Colonic mucosa (tissue), 4 donors: ENCODE data around the gene GAD2. TPM values are rescaled to one million over a fixed set of nuclear protein-coding genes. Genes with fewer than 3 reads are reported as not detected.

Experiments used
- DNase-seq: peaks from one replicate; pipeline ENCODE4 v3.0.0-alpha.2; 2020
- H3K27ac ChIP-seq: fragments of 200-600 bp; one replicate; pipeline ENCODE4 v1.8.0; 2021
- H3K27me3 ChIP-seq: fragments of 200-600 bp; one replicate; pipeline ENCODE4 v1.8.0; 2021
- H3K36me3 ChIP-seq: fragments of 200-600 bp; one replicate; pipeline ENCODE4 v1.8.0; 2021
- H3K4me1 ChIP-seq: fragments of 200-600 bp; one replicate; pipeline ENCODE4 v1.8.0; 2021; ENCODE audit warnings: mild to moderate bottlenecking
- H3K4me3 ChIP-seq: fragments of 200-600 bp; one replicate; pipeline ENCODE4 v1.8.0; 2021
- H3K9ac ChIP-seq, 2 donors: one replicate each; pipeline ENCODE4 v1.7.0; 2013; ENCODE audit warnings: control low read depth in 2 of 2, low read depth in 2 of 2, low read length in 2 of 2
- H3K9me3 ChIP-seq: fragments of 200-600 bp; one replicate; pipeline ENCODE4 v1.8.0; 2021
- CTCF ChIP-seq: fragments of 200-600 bp; IDR thresholded peaks from one replicate; pipeline ENCODE4 v1.8.0; 2022; ENCODE audit warnings: antibody characterized with exemption, mild to moderate bottlenecking
- intact Hi-C: fragments of 100-400 bp; cut with DNase I; formaldehyde crosslinking; loops from one replicate; pipeline ENCODE4 v1.14.1; 2022
- total RNA-seq, 2 donors: library from RNA; stranded (reverse); fragmentation: NEBNext Ultra II Directional in 1 of 2; extraction: Animal tissue kit (Norgen Biotek cat#: 25700) in 1 of 2; gene quantifications; one replicate each; pipeline ENCODE4 v1.2.1, GENCODE V29; 2021
- donor health status: healthy.
- donor health status: DM: no; HTN: no; CAD: no.
- donor health status: DM: no; HTN: no; CAD: no.

The GAD2 gene
- total RNA-seq, 2 donors from 2014 or later = not detected

- Histone ChIP-seq H3K4me1 (no peaks in the 10 kb centered on the region), H3K4me3 (no peak overlapping the region), H3K9me3 (no peaks in the 10 kb centered on the region), H3K27ac (no peak overlapping the region), H3K27me3 (no peaks in the 10 kb centered on the region), H3K36me3 (no peaks in the 10 kb centered on the region), H3K9ac (no peak overlapping the region)
- no peak for DNase-seq
- intact Hi-C loops = no loop called here
- no peak for TF ChIP-seq CTCF
Measured at GRCh38 chr10:26311383-26311940, 94.9 kb downstream of the GAD2 start.

GRCh38 chr10:26314265-26315013, 97.9 kb downstream of the GAD2 start:
- intact Hi-C loops = no loop called here
- TF ChIP-seq CTCF = no peak

GRCh38 chr10:26318672-26319071, 102.1 kb downstream of the GAD2 start:
- TF ChIP-seq CTCF = no peak
- Histone ChIP-seq H3K36me3 (no peaks in the 10 kb centered on the region), H3K27me3 (no peaks in the 10 kb centered on the region), H3K9me3 (no peaks in the 10 kb centered on the region), H3K4me3 (no peak overlapping the region), H3K4me1 (no peaks in the 10 kb centered on the region), H3K27ac (no peak overlapping the region), H3K9ac (no peak overlapping the region)
- DNase-seq = no peak
- intact Hi-C loops = no loop called here

More at GRCh38 chr10:26314265-26315013, 97.9 kb downstream of the GAD2 start:
- Histone ChIP-seq H3K36me3 (no peaks in the 10 kb centered on the region), H3K27me3 (no peaks in the 10 kb centered on the region), H3K9me3 (no peaks in the 10 kb centered on the region), H3K4me3 (no peak overlapping the region), H3K27ac (no peak overlapping the region), H3K4me1 (no peaks in the 10 kb centered on the region), H3K9ac (no peak overlapping the region)
- DNase-seq = no peak

GRCh38 chr10:26323219-26323618, 106.6 kb downstream of the GAD2 start:
- Histone ChIP-seq H3K4me3 (no peak overlapping the region), H3K36me3 (no peaks in the 10 kb centered on the region), H3K9me3 (no peaks in the 10 kb centered on the region), H3K9ac (no peak overlapping the region), H3K27ac (no peak overlapping the region), H3K4me1 (no peaks in the 10 kb centered on the region), H3K27me3 (no peaks in the 10 kb centered on the region)
- intact Hi-C loops = no loop called here
- no peak for DNase-seq
- TF ChIP-seq CTCF = no peak

DNA sequence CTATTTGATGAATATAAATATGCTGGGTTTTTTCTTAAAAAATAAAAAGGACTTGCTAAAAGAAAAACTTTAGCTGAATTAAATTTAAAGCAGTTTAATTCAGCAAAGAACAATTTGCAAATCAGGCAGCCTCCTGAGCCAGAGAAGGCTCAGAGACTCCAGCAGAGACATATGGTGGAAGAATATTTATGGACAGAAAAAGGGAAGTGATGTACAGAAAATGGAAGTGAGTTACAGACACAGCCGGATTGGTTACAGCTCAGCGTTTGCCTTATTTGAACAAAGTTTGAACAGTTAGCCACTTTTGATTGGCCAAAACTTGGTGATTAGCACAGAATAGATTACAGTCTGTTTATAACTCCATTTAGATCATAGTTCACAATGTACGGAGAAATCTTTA, 110.3 kb downstream of the GAD2 start:
- H3K36me3 ChIP-seq = no peaks in the 10 kb centered on the region
- intact Hi-C loops = no loop called here
- no peak overlapping the region for H3K27ac ChIP-seq
- no peaks in the 10 kb centered on the region for H3K4me1 ChIP-seq
- TF ChIP-seq CTCF = no peak
- H3K27me3 ChIP-seq = no peaks in the 10 kb centered on the region
- no peaks in the 10 kb centered on the region for H3K9me3 ChIP-seq
- no peak overlapping the region for H3K4me3 ChIP-seq
- no peak overlapping the region for H3K9ac ChIP-seq
- DNase-seq = no peak
